ENCODE measurements around the gene CDC42EP4.

GRCh38 chr17:73283250-73283649 is 28.6 kb downstream of the CDC42EP4 start:
- TF ChIP-seq POLR2AphosphoS5 (IDR thresholded peaks at IDR 0.05; ENCODE audit: low read depth): no peak
- TF ChIP-seq, protein P1, sequence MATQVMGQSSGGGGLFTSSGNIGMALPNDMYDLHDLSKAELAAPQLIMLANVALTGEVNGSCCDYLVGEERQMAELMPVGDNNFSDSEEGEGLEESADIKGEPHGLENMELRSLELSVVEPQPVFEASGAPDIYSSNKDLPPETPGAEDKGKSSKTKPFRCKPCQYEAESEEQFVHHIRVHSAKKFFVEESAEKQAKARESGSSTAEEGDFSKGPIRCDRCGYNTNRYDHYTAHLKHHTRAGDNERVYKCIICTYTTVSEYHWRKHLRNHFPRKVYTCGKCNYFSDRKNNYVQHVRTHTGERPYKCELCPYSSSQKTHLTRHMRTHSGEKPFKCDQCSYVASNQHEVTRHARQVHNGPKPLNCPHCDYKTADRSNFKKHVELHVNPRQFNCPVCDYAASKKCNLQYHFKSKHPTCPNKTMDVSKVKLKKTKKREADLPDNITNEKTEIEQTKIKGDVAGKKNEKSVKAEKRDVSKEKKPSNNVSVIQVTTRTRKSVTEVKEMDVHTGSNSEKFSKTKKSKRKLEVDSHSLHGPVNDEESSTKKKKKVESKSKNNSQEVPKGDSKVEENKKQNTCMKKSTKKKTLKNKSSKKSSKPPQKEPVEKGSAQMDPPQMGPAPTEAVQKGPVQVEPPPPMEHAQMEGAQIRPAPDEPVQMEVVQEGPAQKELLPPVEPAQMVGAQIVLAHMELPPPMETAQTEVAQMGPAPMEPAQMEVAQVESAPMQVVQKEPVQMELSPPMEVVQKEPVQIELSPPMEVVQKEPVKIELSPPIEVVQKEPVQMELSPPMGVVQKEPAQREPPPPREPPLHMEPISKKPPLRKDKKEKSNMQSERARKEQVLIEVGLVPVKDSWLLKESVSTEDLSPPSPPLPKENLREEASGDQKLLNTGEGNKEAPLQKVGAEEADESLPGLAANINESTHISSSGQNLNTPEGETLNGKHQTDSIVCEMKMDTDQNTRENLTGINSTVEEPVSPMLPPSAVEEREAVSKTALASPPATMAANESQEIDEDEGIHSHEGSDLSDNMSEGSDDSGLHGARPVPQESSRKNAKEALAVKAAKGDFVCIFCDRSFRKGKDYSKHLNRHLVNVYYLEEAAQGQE (IDR thresholded peaks at IDR 0.05; ENCODE audit: unreplicated experiment): no peak
- TF ChIP-seq, protein P2, sequence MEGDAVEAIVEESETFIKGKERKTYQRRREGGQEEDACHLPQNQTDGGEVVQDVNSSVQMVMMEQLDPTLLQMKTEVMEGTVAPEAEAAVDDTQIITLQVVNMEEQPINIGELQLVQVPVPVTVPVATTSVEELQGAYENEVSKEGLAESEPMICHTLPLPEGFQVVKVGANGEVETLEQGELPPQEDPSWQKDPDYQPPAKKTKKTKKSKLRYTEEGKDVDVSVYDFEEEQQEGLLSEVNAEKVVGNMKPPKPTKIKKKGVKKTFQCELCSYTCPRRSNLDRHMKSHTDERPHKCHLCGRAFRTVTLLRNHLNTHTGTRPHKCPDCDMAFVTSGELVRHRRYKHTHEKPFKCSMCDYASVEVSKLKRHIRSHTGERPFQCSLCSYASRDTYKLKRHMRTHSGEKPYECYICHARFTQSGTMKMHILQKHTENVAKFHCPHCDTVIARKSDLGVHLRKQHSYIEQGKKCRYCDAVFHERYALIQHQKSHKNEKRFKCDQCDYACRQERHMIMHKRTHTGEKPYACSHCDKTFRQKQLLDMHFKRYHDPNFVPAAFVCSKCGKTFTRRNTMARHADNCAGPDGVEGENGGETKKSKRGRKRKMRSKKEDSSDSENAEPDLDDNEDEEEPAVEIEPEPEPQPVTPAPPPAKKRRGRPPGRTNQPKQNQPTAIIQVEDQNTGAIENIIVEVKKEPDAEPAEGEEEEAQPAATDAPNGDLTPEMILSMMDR (conservative IDR thresholded peaks at IDR 0.05; ENCODE audit: low read depth in 2 of 2): no peak
- no peak for TF ChIP-seq EZH2phosphoT487 (IDR thresholded peaks at IDR 0.05; ENCODE audit: unreplicated experiment)
- no peak for TF ChIP-seq JUNB (IDR thresholded peaks at IDR 0.05; ENCODE audit: unreplicated experiment)
- no peak for TF ChIP-seq EZH2 (IDR thresholded peaks at IDR 0.05; ENCODE audit: low read depth, unreplicated experiment)
- TF ChIP-seq ETS1 (IDR thresholded peaks at IDR 0.05): no peak
- TF ChIP-seq ZNF331 (CRISPR knock-in tag; IDR thresholded peaks at IDR 0.05; ENCODE audit: low read depth): no peak
- TF ChIP-seq STAT1 (IDR thresholded peaks at IDR 0.05; ENCODE audit: unreplicated experiment): no peak
- no peak for TF ChIP-seq CREB1 (CRISPR knock-in tag; IDR thresholded peaks at IDR 0.05; ENCODE audit: low read depth)
- TF ChIP-seq, protein P3, sequence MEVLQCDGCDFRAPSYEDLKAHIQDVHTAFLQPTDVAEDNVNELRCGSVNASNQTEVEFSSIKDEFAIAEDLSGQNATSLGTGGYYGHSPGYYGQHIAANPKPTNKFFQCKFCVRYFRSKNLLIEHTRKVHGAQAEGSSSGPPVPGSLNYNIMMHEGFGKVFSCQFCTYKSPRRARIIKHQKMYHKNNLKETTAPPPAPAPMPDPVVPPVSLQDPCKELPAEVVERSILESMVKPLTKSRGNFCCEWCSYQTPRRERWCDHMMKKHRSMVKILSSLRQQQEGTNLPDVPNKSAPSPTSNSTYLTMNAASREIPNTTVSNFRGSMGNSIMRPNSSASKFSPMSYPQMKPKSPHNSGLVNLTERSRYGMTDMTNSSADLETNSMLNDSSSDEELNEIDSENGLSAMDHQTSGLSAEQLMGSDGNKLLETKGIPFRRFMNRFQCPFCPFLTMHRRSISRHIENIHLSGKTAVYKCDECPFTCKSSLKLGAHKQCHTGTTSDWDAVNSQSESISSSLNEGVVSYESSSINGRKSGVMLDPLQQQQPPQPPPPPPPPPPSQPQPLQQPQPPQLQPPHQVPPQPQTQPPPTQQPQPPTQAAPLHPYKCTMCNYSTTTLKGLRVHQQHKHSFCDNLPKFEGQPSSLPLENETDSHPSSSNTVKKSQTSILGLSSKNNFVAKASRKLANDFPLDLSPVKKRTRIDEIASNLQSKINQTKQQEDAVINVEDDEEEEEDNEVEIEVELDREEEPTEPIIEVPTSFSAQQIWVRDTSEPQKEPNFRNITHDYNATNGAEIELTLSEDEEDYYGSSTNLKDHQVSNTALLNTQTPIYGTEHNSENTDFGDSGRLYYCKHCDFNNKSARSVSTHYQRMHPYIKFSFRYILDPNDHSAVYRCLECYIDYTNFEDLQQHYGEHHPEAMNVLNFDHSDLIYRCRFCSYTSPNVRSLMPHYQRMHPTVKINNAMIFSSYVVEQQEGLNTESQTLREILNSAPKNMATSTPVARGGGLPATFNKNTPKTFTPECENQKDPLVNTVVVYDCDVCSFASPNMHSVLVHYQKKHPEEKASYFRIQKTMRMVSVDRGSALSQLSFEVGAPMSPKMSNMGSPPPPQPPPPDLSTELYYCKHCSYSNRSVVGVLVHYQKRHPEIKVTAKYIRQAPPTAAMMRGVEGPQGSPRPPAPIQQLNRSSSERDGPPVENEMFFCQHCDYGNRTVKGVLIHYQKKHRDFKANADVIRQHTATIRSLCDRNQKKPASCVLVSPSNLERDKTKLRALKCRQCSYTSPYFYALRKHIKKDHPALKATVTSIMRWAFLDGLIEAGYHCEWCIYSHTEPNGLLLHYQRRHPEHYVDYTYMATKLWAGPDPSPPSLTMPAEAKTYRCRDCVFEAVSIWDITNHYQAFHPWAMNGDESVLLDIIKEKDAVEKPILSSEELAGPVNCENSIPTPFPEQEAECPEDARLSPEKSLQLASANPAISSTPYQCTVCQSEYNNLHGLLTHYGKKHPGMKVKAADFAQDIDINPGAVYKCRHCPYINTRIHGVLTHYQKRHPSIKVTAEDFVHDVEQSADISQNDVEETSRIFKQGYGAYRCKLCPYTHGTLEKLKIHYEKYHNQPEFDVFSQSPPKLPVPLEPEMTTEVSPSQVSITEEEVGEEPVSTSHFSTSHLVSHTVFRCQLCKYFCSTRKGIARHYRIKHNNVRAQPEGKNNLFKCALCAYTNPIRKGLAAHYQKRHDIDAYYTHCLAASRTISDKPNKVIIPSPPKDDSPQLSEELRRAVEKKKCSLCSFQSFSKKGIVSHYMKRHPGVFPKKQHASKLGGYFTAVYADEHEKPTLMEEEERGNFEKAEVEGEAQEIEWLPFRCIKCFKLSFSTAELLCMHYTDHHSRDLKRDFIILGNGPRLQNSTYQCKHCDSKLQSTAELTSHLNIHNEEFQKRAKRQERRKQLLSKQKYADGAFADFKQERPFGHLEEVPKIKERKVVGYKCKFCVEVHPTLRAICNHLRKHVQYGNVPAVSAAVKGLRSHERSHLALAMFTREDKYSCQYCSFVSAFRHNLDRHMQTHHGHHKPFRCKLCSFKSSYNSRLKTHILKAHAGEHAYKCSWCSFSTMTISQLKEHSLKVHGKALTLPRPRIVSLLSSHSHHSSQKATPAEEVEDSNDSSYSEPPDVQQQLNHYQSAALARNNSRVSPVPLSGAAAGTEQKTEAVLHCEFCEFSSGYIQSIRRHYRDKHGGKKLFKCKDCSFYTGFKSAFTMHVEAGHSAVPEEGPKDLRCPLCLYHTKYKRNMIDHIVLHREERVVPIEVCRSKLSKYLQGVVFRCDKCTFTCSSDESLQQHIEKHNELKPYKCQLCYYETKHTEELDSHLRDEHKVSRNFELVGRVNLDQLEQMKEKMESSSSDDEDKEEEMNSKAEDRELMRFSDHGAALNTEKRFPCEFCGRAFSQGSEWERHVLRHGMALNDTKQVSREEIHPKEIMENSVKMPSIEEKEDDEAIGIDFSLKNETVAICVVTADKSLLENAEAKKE (CRISPR knock-in tag; IDR thresholded peaks at IDR 0.05): no peak
